ENCODE measurements around the gene POLR2E. TPM values are rescaled to one million over a fixed set of nuclear protein-coding genes. Genes with fewer than 3 reads are reported as not detected.

POLR2E gene
- total RNA-seq, 2 experiments from 2014 or later = 45.8 to 49.0 TPM

DNA sequence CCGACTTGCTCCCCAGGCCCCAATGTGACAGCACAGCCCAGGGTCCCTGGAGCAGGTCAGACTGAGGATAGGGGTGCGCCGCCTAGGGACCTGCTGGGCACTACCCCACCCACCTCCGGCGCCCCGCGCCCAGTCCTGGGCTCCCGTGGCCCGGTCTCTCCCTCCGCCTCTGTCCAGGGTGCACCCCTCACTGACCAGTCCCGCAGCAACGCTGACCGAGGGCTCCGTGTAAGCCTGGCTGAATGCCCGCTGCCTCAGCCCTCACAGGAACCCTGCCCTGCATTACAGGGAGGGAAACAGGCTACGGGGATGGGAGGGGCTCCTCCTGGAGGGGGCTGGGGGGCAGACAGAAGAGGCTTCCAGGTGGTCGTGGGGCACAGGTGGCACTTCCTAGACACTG, 40.3 kb upstream of the POLR2E start:
- Histone ChIP-seq H3K27me3 (ENCODE audit: control insufficient read depth in 1 of 2, insufficient read depth in 2 of 2, low read length in 2 of 2) (no peaks in the 10 kb centered on the region), H3K36me3 (ENCODE audit: insufficient read depth, low read length) (no peaks in the 10 kb centered on the region), H3K27ac (ENCODE audit: low read depth in 1 of 2, low read length in 2 of 2) (no peak overlapping the region), H3K9me3 (ENCODE audit: control insufficient read depth in 1 of 2, insufficient read depth in 1 of 2, low read length in 2 of 2) (peaks cover 0 to 15% of the 10 kb centered on the region in 2 experiments), H3K4me1 (ENCODE audit: insufficient read depth, low read length) (peaks cover 59% of the 10 kb centered on the region), H3K4me3 (ENCODE audit: low read length) (no peak overlapping the region)
- ATAC-seq (ENCODE audit: poor library complexity) (no peak), DNase-seq (no peak)
- peaks cover 17% of the 10 kb centered on the region for H3K36me3 Mint-ChIP-seq (ENCODE audit: low read depth)
- ChIA-PET POLR2A (no interaction called here), CTCF (interaction anchor here (3.6 kb wide), 1 partner anchor 22 kb away, joined by 8 read pairs; no protein-coding TSS in a partner anchor)
- intact Hi-C loops (cut with DNase I, micrococcal nuclease) = no loop called here
- peak overlapping the region; percentile 61 for H3K27ac Mint-ChIP-seq
- no peaks in the 10 kb centered on the region for H3K9me3 Mint-ChIP-seq
- H3K4me1 Mint-ChIP-seq (ENCODE audit: low read depth) = peaks cover 29% of the 10 kb centered on the region
- H3K4me3 Mint-ChIP-seq = no peak overlapping the region
- TF ChIP-seq, protein P1, sequence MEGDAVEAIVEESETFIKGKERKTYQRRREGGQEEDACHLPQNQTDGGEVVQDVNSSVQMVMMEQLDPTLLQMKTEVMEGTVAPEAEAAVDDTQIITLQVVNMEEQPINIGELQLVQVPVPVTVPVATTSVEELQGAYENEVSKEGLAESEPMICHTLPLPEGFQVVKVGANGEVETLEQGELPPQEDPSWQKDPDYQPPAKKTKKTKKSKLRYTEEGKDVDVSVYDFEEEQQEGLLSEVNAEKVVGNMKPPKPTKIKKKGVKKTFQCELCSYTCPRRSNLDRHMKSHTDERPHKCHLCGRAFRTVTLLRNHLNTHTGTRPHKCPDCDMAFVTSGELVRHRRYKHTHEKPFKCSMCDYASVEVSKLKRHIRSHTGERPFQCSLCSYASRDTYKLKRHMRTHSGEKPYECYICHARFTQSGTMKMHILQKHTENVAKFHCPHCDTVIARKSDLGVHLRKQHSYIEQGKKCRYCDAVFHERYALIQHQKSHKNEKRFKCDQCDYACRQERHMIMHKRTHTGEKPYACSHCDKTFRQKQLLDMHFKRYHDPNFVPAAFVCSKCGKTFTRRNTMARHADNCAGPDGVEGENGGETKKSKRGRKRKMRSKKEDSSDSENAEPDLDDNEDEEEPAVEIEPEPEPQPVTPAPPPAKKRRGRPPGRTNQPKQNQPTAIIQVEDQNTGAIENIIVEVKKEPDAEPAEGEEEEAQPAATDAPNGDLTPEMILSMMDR (IDR thresholded peaks at IDR 0.05) = no peak
- H3K27me3 Mint-ChIP-seq = no peaks in the 10 kb centered on the region

DNA sequence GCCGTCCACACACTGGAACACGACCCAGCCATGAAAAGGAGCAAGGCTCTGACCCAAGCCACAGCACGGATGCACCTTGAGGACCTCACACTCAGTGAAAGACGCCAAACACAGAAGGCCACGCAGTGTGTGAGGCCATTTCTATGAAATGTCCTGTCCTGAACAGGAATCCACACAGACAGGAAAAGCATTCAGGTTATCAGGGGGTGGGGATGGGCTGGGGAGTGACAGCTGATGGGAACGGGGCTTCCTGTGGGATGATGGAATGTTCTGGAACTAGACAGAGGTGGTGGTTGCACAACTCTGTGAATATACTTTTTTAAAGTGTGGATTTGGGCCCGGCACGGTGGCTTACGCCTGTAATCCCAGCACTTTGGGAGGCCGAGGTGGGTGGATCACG, 39.3 kb upstream of the POLR2E start:
- ChIA-PET CTCF (interaction anchor here (3.6 kb wide), 1 partner anchor 21 kb away, joined by 8 read pairs; no protein-coding TSS in a partner anchor), POLR2A (interaction anchor here (1.1 to 4.8 kb wide), 3 partner anchors 40 to 135 kb away, joined by 7 to 27 read pairs (median 7); partner anchors contain the start of genes CIRBP and SBNO2)
- H3K4me3 ChIP-seq (ENCODE audit: low read length) = no peak overlapping the region
- H3K4me3 Mint-ChIP-seq = no peak overlapping the region
- peaks cover 36% of the 10 kb centered on the region for H3K4me1 Mint-ChIP-seq (ENCODE audit: low read depth)
- H3K4me1 ChIP-seq (ENCODE audit: insufficient read depth, low read length) = peaks cover 69% of the 10 kb centered on the region
- no peaks in the 10 kb centered on the region for H3K27me3 ChIP-seq (ENCODE audit: control insufficient read depth in 1 of 2, insufficient read depth in 2 of 2, low read length in 2 of 2)
- intact Hi-C loops (cut with DNase I, micrococcal nuclease) = loop anchor here (5.0 kb wide), 2 partner anchors 38 to 58 kb away; partner anchors contain the start of gene SBNO2 (in 1 of the 2)
- H3K9me3 ChIP-seq (ENCODE audit: control insufficient read depth in 1 of 2, insufficient read depth in 1 of 2, low read length in 2 of 2) = peaks cover 0 to 8% of the 10 kb centered on the region in 2 experiments
- peak overlapping the region; percentile 96 for H3K27ac Mint-ChIP-seq
- DNase-seq = no peak
- peaks cover 18% of the 10 kb centered on the region for H3K36me3 Mint-ChIP-seq (ENCODE audit: low read depth)
- no peaks in the 10 kb centered on the region for H3K27me3 Mint-ChIP-seq
- TF ChIP-seq, protein P1 (IDR thresholded peaks at IDR 0.05) = no peak
- no peaks in the 10 kb centered on the region for H3K36me3 ChIP-seq (ENCODE audit: insufficient read depth, low read length)
- H3K9me3 Mint-ChIP-seq = no peaks in the 10 kb centered on the region
- no peak for ATAC-seq (ENCODE audit: poor library complexity)
- H3K27ac ChIP-seq (ENCODE audit: low read depth in 1 of 2, low read length in 2 of 2) = no peak overlapping the region

DNA sequence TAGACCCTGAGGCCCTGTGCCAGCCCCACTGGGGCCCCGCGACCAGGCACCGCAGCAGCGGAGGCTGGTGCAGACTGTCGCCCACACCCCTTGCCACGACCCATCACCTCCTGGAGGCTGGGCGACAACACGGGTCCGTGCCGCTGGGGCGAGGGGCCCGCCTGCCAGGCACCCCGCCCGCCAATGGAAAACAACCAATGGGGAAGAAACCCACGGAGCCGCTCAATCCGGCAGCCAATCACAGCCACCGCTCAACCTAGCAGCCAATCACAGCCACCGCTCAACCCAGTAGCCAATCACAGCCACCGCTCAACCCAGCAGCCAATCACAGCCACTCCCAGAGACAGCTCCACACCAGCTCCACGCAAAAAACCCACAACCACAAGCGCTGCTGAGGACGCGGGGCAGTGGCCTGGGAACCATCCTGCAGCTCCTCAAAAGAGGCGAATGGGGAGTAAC, 38.3 kb upstream of the POLR2E start:
- Mint-ChIP-seq H3K27ac (peak overlapping the region; percentile 96), H3K36me3 (ENCODE audit: low read depth) (peaks cover 12% of the 10 kb centered on the region), H3K27me3 (no peaks in the 10 kb centered on the region), H3K4me3 (peak overlapping the region; percentile 90), H3K9me3 (no peaks in the 10 kb centered on the region), H3K4me1 (ENCODE audit: low read depth) (peaks cover 36% of the 10 kb centered on the region)
- TF ChIP-seq, protein P1 (IDR thresholded peaks at IDR 0.05) = no peak
- POLR2A ChIA-PET = interaction anchor here (0.6 to 4.8 kb wide), 7 partner anchors 11 to 136 kb away, joined by 3 to 27 read pairs (median 4); partner anchors contain the start of genes CIRBP and SBNO2
- Histone ChIP-seq H3K4me3 (ENCODE audit: low read length) (peak overlapping the region; percentile 95), H3K27me3 (ENCODE audit: control insufficient read depth in 1 of 2, insufficient read depth in 2 of 2, low read length in 2 of 2) (no peaks in the 10 kb centered on the region), H3K27ac (ENCODE audit: low read depth in 1 of 2, low read length in 2 of 2) (peak overlapping the region; percentile 87 to 92), H3K36me3 (ENCODE audit: insufficient read depth, low read length) (peaks cover 4% of the 10 kb centered on the region), H3K9me3 (ENCODE audit: control insufficient read depth in 1 of 2, insufficient read depth in 1 of 2, low read length in 2 of 2) (peaks cover 0 to 8% of the 10 kb centered on the region in 2 experiments), H3K4me1 (ENCODE audit: insufficient read depth, low read length) (peaks cover 77% of the 10 kb centered on the region)
- intact Hi-C loops (cut with DNase I, micrococcal nuclease) = loop anchor here (2.0 to 5.0 kb wide), 3 partner anchors 39 to 59 kb away; partner anchors contain the start of gene SBNO2 (in 2 of the 2)
- CTCF ChIA-PET = interaction anchor here (3.6 kb wide), 1 partner anchor 20 kb away, joined by 8 read pairs; no protein-coding TSS in a partner anchor
- ATAC-seq (ENCODE audit: poor library complexity) (peak; percentile 62), DNase-seq (peak; percentile 61 to 93 (median 73))

Data from CD4-positive, alpha-beta T cell (primary cell).